ENCODE data around the gene NTF3.

NTF3 gene

GRCh38 chr12:5521456-5522325, 89.8 kb downstream of the NTF3 start:
- no peak for DNase-seq (ENCODE audit: low read depth)
- H3K4me3 ChIP-seq (ENCODE audit: low read depth, low read length): no peak overlapping the region
- TF ChIP-seq CTCF (conservative IDR thresholded peaks at IDR 0.05; ENCODE audit: low read depth, low read length): no peak

GRCh38 chr12:5522432-5523335, 90.8 kb downstream of the NTF3 start:
- no peak for DNase-seq (ENCODE audit: low read depth)
- H3K4me3 ChIP-seq (ENCODE audit: low read depth, low read length): no peak overlapping the region
- TF ChIP-seq CTCF (conservative IDR thresholded peaks at IDR 0.05; ENCODE audit: low read depth, low read length): no peak

GRCh38 chr12:5523396-5524115, 91.6 kb downstream of the NTF3 start:
- H3K4me3 ChIP-seq (ENCODE audit: low read depth, low read length): no peak overlapping the region
- no peak for DNase-seq (ENCODE audit: low read depth)
- TF ChIP-seq CTCF (conservative IDR thresholded peaks at IDR 0.05; ENCODE audit: low read depth, low read length): no peak

GRCh38 chr12:5524116-5524768, 92.3 kb downstream of the NTF3 start:
- H3K4me3 ChIP-seq (ENCODE audit: low read depth, low read length): no peak overlapping the region
- DNase-seq (ENCODE audit: low read depth): no peak
- TF ChIP-seq CTCF (conservative IDR thresholded peaks at IDR 0.05; ENCODE audit: low read depth, low read length): no peak

- no peak overlapping the region for H3K4me3 ChIP-seq (ENCODE audit: low read depth, low read length)
- DNase-seq (ENCODE audit: low read depth): no peak
- TF ChIP-seq CTCF (conservative IDR thresholded peaks at IDR 0.05; ENCODE audit: low read depth, low read length): no peak
These were observed 93.0 kb downstream of the NTF3 start for GRCh38 chr12:5524769-5525436.
